Measurements from ENCODE around the gene HNRNPF. TPM values are rescaled to one million over a fixed set of nuclear protein-coding genes. Genes with fewer than 3 reads are reported as not detected.

Gene HNRNPF
- total and polyA plus RNA-seq, 11 donors = 24.0 to 142 (median 79.1) TPM

DNA sequence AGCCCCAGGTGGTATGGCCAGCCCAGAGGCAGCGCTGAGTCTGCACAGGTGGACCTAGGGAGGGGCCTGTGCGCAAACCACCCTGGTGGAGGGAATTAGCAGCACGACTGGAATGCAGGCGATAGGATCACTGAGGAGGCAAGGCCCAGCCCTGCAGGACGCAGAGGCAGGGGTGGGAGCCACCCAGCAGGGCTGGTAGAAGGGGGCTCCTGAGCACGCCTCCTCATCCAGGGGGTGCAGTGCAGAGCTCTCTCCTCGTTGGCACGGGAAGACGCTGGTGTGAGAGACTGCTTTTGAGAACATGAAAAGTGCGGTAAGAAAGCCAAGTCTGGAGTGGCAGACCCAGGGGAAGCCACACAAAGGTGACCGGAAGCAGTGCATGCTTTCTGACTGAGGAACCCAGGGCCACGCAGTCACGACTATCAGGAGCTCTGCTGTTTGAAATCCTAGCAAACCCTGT, 31.5 kb downstream of the HNRNPF start:
- TF ChIP-seq, protein P1, sequence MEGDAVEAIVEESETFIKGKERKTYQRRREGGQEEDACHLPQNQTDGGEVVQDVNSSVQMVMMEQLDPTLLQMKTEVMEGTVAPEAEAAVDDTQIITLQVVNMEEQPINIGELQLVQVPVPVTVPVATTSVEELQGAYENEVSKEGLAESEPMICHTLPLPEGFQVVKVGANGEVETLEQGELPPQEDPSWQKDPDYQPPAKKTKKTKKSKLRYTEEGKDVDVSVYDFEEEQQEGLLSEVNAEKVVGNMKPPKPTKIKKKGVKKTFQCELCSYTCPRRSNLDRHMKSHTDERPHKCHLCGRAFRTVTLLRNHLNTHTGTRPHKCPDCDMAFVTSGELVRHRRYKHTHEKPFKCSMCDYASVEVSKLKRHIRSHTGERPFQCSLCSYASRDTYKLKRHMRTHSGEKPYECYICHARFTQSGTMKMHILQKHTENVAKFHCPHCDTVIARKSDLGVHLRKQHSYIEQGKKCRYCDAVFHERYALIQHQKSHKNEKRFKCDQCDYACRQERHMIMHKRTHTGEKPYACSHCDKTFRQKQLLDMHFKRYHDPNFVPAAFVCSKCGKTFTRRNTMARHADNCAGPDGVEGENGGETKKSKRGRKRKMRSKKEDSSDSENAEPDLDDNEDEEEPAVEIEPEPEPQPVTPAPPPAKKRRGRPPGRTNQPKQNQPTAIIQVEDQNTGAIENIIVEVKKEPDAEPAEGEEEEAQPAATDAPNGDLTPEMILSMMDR (IDR thresholded peaks at IDR 0.05) = no peak
- TF ChIP-seq POLR2A (IDR thresholded peaks at IDR 0.05) = no peak
- intact Hi-C loops (cut with DNase I) = no loop called here
- H3K36me3 ChIP-seq = no peaks in the 10 kb centered on the region
- peaks cover 0 to 12% (median 0%) of the 10 kb centered on the region in 12 donors for H3K4me1 ChIP-seq
- H3K9me3 ChIP-seq = no peaks in the 10 kb centered on the region
- H3K27me3 ChIP-seq = no peaks in the 10 kb centered on the region
- no peak for ATAC-seq
- H3K27ac ChIP-seq = no peak overlapping the region
- no peak for DNase-seq
- WGBS, 4 donors = 70 to 86% (median 73%) methylated on average over 12 to 13 of the region's 13 CpGs
- H3K4me3 ChIP-seq = no peak overlapping the region

DNA sequence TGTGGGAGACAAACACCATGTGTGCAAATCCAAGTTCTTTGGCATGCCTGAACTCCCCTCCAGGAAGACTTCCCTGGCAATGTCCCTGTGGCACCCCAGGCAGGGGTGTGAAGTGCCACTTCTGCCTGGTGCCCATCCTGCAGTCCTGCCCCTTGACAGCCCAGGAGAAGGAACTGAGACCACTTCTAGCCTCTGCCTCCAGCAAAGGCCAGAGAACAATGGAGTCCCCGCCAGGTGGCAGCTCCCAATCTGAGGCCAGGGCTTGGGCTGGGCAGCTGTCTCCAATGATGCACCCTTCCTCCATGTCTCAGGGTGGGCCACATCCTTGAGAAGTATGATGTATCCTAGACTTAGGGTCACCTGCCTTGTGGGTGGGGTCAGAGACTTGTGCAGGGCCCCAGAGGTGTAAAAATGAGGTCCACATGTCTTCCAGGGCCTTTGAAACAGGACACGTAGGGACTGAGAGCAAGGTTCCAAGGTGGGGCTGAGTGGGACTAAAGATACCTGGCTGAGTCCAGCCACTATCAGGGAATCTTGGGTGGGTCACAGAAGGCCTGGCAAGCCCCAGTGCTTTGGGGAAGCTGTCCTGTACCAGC, 32.1 kb downstream of the HNRNPF start:
- H3K9me3 ChIP-seq = no peaks in the 10 kb centered on the region
- TF ChIP-seq, protein P1 (IDR thresholded peaks at IDR 0.05) = no peak
- no peak for TF ChIP-seq POLR2A (IDR thresholded peaks at IDR 0.05)
- ATAC-seq (no peak), DNase-seq (no peak)
- no peak overlapping the region for H3K27ac ChIP-seq
- H3K36me3 ChIP-seq = no peaks in the 10 kb centered on the region
- peaks cover 0 to 12% (median 0%) of the 10 kb centered on the region in 12 donors for H3K4me1 ChIP-seq
- intact Hi-C loops (cut with DNase I) = no loop called here
- WGBS, 4 donors = 48 to 79% (median 70%) methylated on average over 2 of the region's 2 CpGs
- H3K4me3 ChIP-seq = no peak overlapping the region
- no peaks in the 10 kb centered on the region for H3K27me3 ChIP-seq

DNA sequence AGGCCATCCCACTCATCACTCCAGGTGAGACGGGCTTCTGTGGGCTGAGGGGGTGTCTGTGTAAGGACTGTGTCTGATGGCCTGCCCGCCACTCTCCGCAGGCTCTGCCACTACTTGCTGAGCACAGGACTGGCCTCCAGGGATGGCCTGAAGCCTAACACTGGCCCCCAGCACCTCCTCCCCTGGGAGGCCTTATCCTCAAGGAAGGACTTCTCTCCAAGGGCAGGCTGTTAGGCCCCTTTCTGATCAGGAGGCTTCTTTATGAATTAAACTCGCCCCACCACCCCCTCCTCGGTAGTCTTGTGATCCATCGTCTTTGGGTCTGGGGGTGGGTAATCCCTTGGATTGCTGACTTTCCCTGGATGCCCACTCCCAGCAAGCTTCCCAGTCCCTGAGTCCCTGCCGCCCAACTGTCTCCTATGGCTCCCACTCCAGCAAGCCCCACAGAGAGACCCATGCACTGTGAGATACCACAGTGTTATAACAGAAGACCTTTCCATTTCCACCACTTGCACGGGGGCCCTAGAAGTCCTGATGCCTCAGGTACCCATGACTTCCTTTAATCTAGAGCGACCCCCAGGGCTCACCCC, 32.8 kb downstream of the HNRNPF start:
- no peaks in the 10 kb centered on the region for H3K27me3 ChIP-seq
- no peaks in the 10 kb centered on the region for H3K36me3 ChIP-seq
- TF ChIP-seq, protein P1 (IDR thresholded peaks at IDR 0.05) = no peak
- TF ChIP-seq POLR2A (IDR thresholded peaks at IDR 0.05) = no peak
- H3K27ac ChIP-seq = no peak overlapping the region
- intact Hi-C loops (cut with DNase I) = no loop called here
- DNase-seq (no peak), ATAC-seq (no peak)
- H3K4me3 ChIP-seq = no peak overlapping the region
- 90 to 95% (median 94%) methylated on average over 9 of the region's 9 CpGs for WGBS, 4 donors
- peaks cover 0 to 12% (median 0%) of the 10 kb centered on the region in 12 donors for H3K4me1 ChIP-seq
- no peaks in the 10 kb centered on the region for H3K9me3 ChIP-seq

DNA sequence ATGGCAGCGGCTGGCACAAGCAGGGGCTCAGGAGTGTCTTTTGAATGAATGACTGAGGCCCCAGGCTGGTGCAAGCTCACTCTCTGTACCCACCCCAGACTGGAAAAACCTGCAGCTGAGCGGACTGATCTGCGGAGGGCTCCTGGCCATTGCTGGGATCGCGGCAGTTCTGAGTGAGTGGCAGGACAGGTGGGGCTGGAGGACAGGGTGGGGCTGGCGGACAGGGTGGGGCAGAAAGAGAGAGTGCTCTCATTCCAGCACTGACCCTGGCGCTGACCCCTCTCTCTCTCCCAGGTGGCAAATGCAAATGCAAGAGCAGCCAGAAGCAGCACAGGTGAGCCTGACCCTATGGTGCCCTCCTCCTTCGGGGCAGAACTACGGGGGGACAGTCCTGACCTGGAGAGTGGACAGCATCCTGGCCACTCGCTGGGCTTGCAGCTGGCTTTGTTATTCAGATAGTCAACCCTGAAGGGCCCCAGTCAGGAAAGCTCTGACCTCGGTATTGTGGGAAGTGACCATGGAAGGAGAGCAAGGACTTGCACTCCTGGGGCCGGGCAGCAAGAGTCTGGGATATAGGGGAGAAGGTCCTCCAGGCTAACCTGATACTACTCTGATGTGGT, 33.5 kb downstream of the HNRNPF start:
- Histone ChIP-seq H3K27me3 (no peaks in the 10 kb centered on the region), H3K4me3 (no peak overlapping the region), H3K9me3 (no peaks in the 10 kb centered on the region), H3K36me3 (no peaks in the 10 kb centered on the region), H3K27ac (no peak overlapping the region), H3K4me1 (peaks cover 0 to 12% (median 0%) of the 10 kb centered on the region in 12 donors)
- DNase-seq (no peak), ATAC-seq (no peak)
- no peak for TF ChIP-seq POLR2A (IDR thresholded peaks at IDR 0.05)
- TF ChIP-seq, protein P1 (IDR thresholded peaks at IDR 0.05) = no peak
- intact Hi-C loops (cut with DNase I) = no loop called here
- WGBS, 4 donors = 86 to 89% (median 87%) methylated on average over 12 of the region's 12 CpGs
